Retinal pigment epithelial cell (primary cell): ENCODE data around the gene OVOL3.

Source experiments
- DNase-seq: peaks from one replicate; pipeline ENCODE4 v3.0.0-alpha.2; 2010; ENCODE audit warnings: low read depth
- H3K4me3 ChIP-seq: 2 replicates; pipeline ENCODE4 v1.5.1; 2011; ENCODE audit warnings: mild to moderate bottlenecking, low read length, control low read depth, moderate library complexity
- TF ChIP-seq, protein P1 (sequence below): conservative IDR thresholded peaks from 2 replicates; pipeline ENCODE4 v1.5.1; 2011; ENCODE audit warnings: low read depth, low read length, control low read depth, inconsistent platforms

Gene OVOL3

DNA sequence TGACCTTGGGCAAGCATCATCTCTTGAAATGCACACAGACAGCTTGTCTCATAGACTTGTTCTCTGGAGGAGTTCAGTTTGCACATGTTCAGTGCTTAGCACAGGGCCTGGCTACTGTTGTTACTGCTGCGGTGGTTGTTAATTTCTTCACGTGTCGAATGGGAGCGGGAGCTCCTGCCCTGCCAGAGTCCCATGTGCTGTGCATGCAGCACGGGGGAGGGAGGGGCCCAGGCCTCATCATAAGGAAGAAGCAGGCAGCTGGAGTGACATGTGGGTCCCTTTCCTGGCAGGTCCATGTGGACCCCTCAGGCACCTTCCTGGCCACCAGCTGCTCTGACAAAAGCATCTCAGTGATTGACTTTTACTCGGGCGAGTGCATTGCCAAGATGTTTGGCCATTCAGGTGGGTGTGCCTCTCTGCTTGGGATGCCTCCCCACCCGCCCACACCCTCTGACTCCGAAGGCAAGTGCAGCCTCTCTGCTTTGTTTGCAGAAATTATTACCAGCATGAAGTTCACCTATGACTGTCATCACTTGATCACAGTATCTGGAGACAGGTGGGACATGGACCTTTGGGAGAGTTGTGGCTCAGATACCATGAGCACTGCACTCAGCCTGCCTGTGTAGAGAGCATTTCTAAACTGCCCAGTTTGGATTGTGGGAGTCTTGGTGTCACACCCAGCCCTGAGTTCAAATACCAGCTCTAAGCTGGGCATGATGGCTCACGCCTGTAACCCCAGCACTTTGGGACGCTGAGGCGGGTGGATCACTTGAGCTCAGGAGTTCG, 19.8 kb upstream of the OVOL3 start:
- TF ChIP-seq, protein P1, sequence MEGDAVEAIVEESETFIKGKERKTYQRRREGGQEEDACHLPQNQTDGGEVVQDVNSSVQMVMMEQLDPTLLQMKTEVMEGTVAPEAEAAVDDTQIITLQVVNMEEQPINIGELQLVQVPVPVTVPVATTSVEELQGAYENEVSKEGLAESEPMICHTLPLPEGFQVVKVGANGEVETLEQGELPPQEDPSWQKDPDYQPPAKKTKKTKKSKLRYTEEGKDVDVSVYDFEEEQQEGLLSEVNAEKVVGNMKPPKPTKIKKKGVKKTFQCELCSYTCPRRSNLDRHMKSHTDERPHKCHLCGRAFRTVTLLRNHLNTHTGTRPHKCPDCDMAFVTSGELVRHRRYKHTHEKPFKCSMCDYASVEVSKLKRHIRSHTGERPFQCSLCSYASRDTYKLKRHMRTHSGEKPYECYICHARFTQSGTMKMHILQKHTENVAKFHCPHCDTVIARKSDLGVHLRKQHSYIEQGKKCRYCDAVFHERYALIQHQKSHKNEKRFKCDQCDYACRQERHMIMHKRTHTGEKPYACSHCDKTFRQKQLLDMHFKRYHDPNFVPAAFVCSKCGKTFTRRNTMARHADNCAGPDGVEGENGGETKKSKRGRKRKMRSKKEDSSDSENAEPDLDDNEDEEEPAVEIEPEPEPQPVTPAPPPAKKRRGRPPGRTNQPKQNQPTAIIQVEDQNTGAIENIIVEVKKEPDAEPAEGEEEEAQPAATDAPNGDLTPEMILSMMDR: no peak
- H3K4me3 ChIP-seq: no peak overlapping the region
- no peak for DNase-seq

DNA sequence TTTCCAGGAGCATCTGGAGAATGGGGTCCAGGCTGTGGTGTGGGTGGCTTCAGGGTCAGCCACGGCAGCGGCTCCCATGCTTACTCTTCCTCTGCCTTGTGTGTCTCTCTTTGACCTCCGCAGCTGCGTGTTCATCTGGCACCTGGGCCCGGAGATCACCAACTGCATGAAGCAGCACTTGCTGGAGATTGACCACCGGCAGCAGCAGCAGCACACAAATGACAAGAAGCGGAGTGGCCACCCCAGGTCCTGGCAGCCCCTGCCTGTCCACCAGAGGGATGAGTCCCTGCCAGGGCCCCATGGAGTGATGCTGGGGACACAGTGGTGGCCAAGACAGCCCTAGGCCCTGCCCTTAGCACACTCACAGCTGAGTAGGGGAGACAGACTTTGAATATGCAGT, 18.4 kb upstream of the OVOL3 start:
- no peak overlapping the region for H3K4me3 ChIP-seq
- TF ChIP-seq, protein P1: no peak
- no peak for DNase-seq

DNA sequence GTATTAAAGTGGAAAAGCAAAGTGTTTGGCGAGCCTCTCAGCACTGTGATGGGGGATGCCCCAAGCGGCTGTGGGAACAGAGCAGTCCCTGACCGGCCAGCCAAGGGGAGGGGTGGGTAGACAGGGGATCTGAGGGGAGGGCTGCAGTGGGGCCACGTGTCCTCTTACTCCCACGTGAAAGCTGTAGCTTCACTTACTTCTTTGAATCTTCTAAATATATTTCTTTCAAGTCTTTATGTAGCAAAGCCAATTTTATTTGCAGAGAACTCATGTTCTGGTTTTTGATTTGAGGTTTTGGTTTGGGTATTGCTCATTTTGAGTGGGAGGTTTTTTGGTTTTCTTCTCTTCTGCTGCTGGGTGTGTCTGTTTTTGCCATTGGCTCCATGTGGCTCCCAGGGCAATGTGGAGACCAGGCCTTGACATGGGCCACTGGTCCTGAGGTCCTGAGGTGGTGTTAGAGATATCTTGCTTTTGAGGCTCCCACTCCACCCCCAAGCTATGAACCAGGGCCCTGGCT, 17.7 kb upstream of the OVOL3 start:
- no peak overlapping the region for H3K4me3 ChIP-seq
- TF ChIP-seq, protein P1: no peak
- DNase-seq: no peak

DNA sequence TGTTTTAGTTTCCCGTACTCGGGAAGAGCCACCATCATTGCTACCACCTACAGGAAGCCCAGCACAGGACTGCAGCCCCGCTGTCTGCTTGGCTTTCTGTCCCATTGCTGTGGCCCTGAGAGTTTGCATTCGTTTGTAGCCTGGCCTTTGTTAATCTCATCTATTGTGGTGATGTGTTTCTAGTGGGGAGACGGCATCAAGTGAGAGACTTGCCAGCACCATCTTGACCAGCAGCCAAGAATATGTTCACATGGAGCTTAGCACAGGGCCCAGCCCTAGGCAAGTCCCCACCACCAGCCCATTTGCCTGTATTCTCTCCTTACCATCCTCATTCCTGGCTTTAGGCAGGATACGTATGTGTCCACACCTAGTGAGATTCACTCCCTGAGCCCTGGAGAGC, 17.3 kb upstream of the OVOL3 start:
- no peak for DNase-seq
- H3K4me3 ChIP-seq: no peak overlapping the region
- TF ChIP-seq, protein P1: no peak

DNA sequence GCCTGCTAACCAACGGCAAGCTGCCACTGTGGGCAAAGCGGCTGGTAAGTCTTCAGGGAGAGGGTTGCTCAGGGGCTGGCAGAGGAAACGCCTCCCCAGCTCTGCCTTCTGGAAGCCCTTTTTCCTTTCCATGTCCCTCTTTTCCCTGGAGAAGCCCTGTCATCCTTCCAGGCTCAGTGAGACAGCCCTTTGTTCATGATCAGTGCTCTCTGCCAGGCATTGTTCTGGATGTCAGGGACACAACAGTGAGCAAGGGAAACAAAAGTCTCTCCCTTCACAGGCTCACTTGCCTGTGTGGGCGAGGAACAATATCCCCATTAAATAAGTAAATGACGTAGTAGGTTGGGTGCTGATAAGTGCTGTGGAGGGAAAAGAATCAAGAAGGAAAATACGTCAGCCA, 13.9 kb upstream of the OVOL3 start:
- TF ChIP-seq, protein P1: no peak

DNA sequence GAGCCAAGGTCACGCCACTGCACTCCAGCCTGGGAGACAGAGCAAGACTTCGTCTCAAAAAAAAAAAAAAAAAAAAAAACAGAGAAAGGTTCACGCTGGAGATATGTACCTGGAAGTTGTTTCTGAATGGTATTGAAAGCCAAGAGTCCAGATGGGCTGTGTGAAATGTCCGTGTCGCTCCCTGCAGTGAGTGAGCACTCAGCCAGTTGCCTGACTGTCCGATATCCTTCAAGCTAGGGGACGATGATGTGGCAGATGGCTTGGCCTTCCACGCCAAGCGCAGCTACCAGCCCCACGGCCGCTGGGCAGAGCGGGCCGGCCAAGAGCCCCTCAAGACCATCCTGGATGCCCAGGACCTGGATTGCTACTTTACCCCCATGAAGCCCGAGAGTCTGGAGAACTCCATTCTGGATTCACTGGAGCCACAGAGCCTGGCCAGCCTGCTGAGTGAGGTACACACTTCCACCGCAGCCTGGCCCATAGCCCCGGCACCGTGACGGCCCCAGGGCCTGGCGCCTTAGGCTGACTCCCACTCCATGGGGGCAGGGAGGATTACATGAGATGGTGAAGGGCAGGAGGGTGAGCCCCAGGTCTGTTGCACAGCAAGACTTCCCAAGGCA, 11.7 kb upstream of the OVOL3 start:
- TF ChIP-seq, protein P1: no peak
- no peak overlapping the region for H3K4me3 ChIP-seq
- no peak for DNase-seq

More for the DNA sequence above, 13.9 kb upstream of the OVOL3 start:
- DNase-seq: no peak
- no peak overlapping the region for H3K4me3 ChIP-seq

DNA sequence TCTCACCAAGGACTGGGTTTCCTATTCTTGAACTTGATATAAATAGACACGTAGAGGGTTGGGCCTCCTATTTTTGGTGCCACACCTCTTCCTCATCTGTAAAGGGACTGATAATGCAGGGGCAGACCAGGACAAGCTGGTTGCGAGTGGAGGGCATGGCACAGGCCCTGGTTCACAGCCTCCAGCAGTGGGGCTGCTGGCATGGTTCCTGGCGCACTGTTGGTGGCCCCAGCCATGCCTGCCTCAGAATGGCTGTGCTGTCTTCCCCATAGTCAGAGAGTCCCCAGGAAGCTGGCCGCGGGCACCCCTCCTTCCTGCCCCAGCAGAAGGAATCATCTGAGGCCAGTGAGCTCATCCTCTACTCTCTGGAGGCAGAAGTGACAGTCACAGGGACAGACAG, 10.5 kb upstream of the OVOL3 start:
- TF ChIP-seq, protein P1: no peak
- H3K4me3 ChIP-seq: no peak overlapping the region
- DNase-seq: no peak
